Liver (tissue), 9 donors: ENCODE results near the gene SIL1. TPM values are rescaled to one million over a fixed set of nuclear protein-coding genes. Genes with fewer than 3 reads are reported as not detected.

Source experiments
- DNase-seq: peaks from one replicate; pipeline ENCODE4 v3.0.0-alpha.2; 2017; ENCODE audit warnings: low spot score
- H3K27ac ChIP-seq, 2 donors: one replicate each; pipeline ENCODE4 v1.7.0; 2013; ENCODE audit warnings: inconsistent platforms in 2 of 2, low read length in 2 of 2, control low read depth in 1 of 2, low read depth in 1 of 2, mild to moderate bottlenecking in 1 of 2
- H3K27me3 ChIP-seq, 4 donors: one replicate each; pipeline versions ENCODE4 v1.6.1 to v1.7.0; 2013; ENCODE audit warnings: low read length in 3 of 4, inconsistent platforms in 1 of 4, mild to moderate bottlenecking in 1 of 4, moderate library complexity in 1 of 4; ENCODE audit not compliant: control insufficient read depth in 4 of 4, insufficient read depth in 4 of 4
- H3K36me3 ChIP-seq, 4 donors: one replicate each; pipeline versions ENCODE4 v1.6.1 to v1.7.0; 2013; ENCODE audit warnings: low read length in 3 of 4, mild to moderate bottlenecking in 3 of 4, low read depth in 1 of 4, moderate library complexity in 1 of 4; ENCODE audit not compliant: control insufficient read depth in 4 of 4, insufficient read depth in 3 of 4
- H3K4me1 ChIP-seq, 4 donors: one replicate each; pipeline versions ENCODE4 v1.6.1 to v1.7.0; 2013; ENCODE audit warnings: low read length in 3 of 4, mild to moderate bottlenecking in 3 of 4, moderate library complexity in 1 of 4; ENCODE audit not compliant: control insufficient read depth in 4 of 4, insufficient read depth in 4 of 4
- H3K4me3 ChIP-seq, 3 donors: one replicate each; pipeline versions ENCODE4 v1.6.1 to v1.7.0; 2013; ENCODE audit warnings: low read length in 3 of 3, control low read depth in 1 of 3, low read depth in 1 of 3, mild to moderate bottlenecking in 1 of 3
- H3K9ac ChIP-seq, 2 donors: one replicate each; pipeline ENCODE4 v1.7.0; 2013; ENCODE audit warnings: low read length in 2 of 2, mild to moderate bottlenecking in 2 of 2, moderate library complexity in 2 of 2, control low read depth in 1 of 2, low read depth in 1 of 2
- H3K9me3 ChIP-seq, 4 donors: one replicate each; pipeline versions ENCODE4 v1.6.1 to v1.7.0; 2013; ENCODE audit warnings: low read length in 3 of 4; ENCODE audit not compliant: control insufficient read depth in 4 of 4
- CTCF ChIP-seq: fragments of 150-350 bp; IDR thresholded peaks from 2 replicates; pipeline ENCODE4 v1.5.1; 2017; ENCODE audit warnings: improper control_type of control experiment, low read depth, low read length; ENCODE audit not compliant: missing input control
- FOXA2 ChIP-seq: IDR thresholded peaks from 2 replicates; pipeline ENCODE4 v1.6.1; 2016; ENCODE audit warnings: antibody characterized with exemption
- HNF4G ChIP-seq: IDR thresholded peaks from 2 replicates; pipeline ENCODE4 v1.6.1; 2016; ENCODE audit warnings: antibody characterized with exemption
- JUND ChIP-seq, 2 donors: IDR thresholded peaks; 2 replicates each; pipeline ENCODE4 v1.6.1; 2016; ENCODE audit warnings: antibody characterized with exemption in 2 of 2
- RAD21 ChIP-seq, 2 donors: IDR thresholded peaks; 2 replicates each; pipeline ENCODE4 v1.6.1; 2016; ENCODE audit warnings: antibody characterized with exemption in 2 of 2, mild to moderate bottlenecking in 2 of 2
- REST ChIP-seq: IDR thresholded peaks from 2 replicates; pipeline ENCODE4 v1.6.1; 2016; ENCODE audit warnings: antibody characterized with exemption, mild to moderate bottlenecking
- RXRA ChIP-seq, 2 donors: IDR thresholded peaks; 2 replicates each; pipeline ENCODE4 v1.6.1; 2017 to 2018; ENCODE audit warnings: antibody characterized with exemption in 2 of 2, mild to moderate bottlenecking in 1 of 2
- SP1 ChIP-seq: IDR thresholded peaks from 2 replicates; pipeline ENCODE4 v1.6.1; 2018; ENCODE audit warnings: antibody characterized with exemption, mild to moderate bottlenecking
- TAF1 ChIP-seq: conservative IDR thresholded peaks from 2 replicates; pipeline ENCODE4 v1.6.1; 2016; ENCODE audit warnings: antibody characterized with exemption, mild to moderate bottlenecking
- YY1 ChIP-seq: IDR thresholded peaks from 2 replicates; pipeline ENCODE4 v1.6.1; 2016; ENCODE audit warnings: antibody characterized with exemption, mild to moderate bottlenecking
- WGBS: extraction: QIAGEN DNeasy Blood & Tissue Kit; methylation state at CpG from one replicate; pipeline ENCODE4 v1.1.7; 2013; 5-methylcytosine and 5-hydroxymethylcytosine counted together
- polyA plus RNA-seq, 2 donors: library from polyadenylated mRNA; stranded (reverse) in 1 of 2; unstranded in 1 of 2; fragments of 200-250 nt in 1 of 2; fragments of >200 nt in 1 of 2; fragmentation: Nextera tagmentation in 1 of 2; extraction: Ambion mirVana in 1 of 2; gene quantifications; one replicate each; pipeline versions ENCODE4 v1.2.1 to v1.2.3, GENCODE V29; 2013 to 2015
- total RNA-seq, 2 donors: library from RNA; depleted of rRNA; stranded (reverse); fragments of >200 nt; gene quantifications; one replicate each; pipeline ENCODE4 v1.2.3, GENCODE V29; 2014
- donor health status: healthy.
- donor health status: healthy.
- donor health status: healthy.
- donor health status: healthy.
- donor health status: healthy.

The SIL1 gene
- total and polyA plus RNA-seq, 4 donors: 38.1 to 95.1 (median 76.2) TPM

GRCh38 chr5:139051392-139051791 is 146.8 kb downstream of the SIL1 start:
- Histone ChIP-seq H3K9me3 (no peaks in the 10 kb centered on the region), H3K4me3 (no peak overlapping the region), H3K36me3 (peaks cover 0 to 4% (median 3%) of the 10 kb centered on the region in 4 donors), H3K27ac (no peak overlapping the region), H3K9ac (no peak overlapping the region), H3K27me3 (no peaks in the 10 kb centered on the region), H3K4me1 (no peaks in the 10 kb centered on the region)
- no peak for DNase-seq
- TF ChIP-seq HNF4G (no peak), RAD21 (IDR thresholded peaks at IDR 0.05) (no peak)
- 81% methylated on average over 3 of the region's 3 CpGs for WGBS

GRCh38 chr5:139050432-139050831 is 147.7 kb downstream of the SIL1 start:
- Histone ChIP-seq H3K4me3 (no peak overlapping the region), H3K9ac (no peak overlapping the region), H3K36me3 (peaks cover 0 to 4% (median 3%) of the 10 kb centered on the region in 4 donors), H3K27me3 (no peaks in the 10 kb centered on the region), H3K9me3 (no peaks in the 10 kb centered on the region), H3K4me1 (no peaks in the 10 kb centered on the region), H3K27ac (no peak overlapping the region)
- DNase-seq: no peak
- TF ChIP-seq TAF1 (no peak), SP1 (no peak), YY1 (no peak), JUND (IDR thresholded peaks at IDR 0.05) (no peak), REST (no peak), CTCF (no peak), FOXA2 (no peak), RXRA (IDR thresholded peaks at IDR 0.05) (no peak), RAD21 (IDR thresholded peaks at IDR 0.05) (no peak)

- Histone ChIP-seq H3K9ac (no peak overlapping the region), H3K9me3 (no peaks in the 10 kb centered on the region), H3K4me1 (no peaks in the 10 kb centered on the region), H3K27me3 (no peaks in the 10 kb centered on the region), H3K27ac (no peak overlapping the region), H3K4me3 (no peak overlapping the region), H3K36me3 (peaks cover 0 to 4% (median 3%) of the 10 kb centered on the region in 4 donors)
- TF ChIP-seq YY1: no peak
- DNase-seq: no peak
- 88% methylated on average over 1 of the region's 1 CpG for WGBS
Measured at GRCh38 chr5:139049780-139050179, 148.4 kb downstream of the SIL1 start.
